Stimulated activated CD8-positive, alpha-beta memory T cell treated with anti-CD3 and anti-CD28 coated beads, Interleukin-7, amount 100 ng/mL, for 48 hours (primary cell): Measurements from ENCODE around the gene UBE2S.
"Not testable (repeated sequence)": the region's sequence is repeated elsewhere in the genome, so short reads cannot be mapped to it uniquely, and the experiment has no call there.

Source experiments
- DNase-seq, 2 donors: peaks; one replicate each; pipeline ENCODE4 v3.0.0-alpha.2; 2020; ENCODE audit warnings: low read depth in 1 of 2; ENCODE audit errors: extremely low read depth in 1 of 2

Gene UBE2S

DNA sequence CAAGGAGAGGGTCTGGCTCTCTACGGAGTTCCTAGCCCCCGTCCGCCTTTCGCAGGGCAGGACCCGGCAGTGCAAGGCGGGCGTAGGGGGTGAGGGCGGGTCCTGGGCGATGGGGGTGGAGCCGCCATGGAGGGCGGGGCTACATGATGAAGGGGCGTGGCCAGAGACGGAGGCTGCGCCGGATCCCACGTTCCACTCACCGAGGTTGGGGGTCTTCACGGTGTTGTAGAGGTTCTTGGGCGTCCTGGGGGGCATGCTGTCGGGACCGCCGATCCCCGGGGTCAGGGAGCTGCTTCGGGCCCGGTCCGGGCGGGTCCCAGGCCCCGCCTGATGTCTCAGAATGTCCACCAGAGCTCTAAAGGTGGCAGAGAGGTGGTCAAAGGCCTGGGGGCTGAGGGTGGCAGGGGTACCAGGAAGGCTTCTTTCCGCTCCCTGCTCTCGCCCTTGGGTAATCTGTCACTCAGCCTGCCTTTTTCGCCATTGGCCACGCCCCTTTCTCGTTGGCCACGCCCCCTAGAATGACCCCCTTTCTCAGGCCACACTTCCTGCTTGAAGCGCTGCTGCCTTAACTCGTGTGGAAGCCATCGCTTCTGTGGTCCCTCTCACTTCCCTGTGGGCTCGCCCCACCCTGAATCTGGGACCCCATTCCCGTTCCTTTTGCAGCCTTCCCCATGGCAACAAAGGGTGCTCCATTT, 33.0 kb upstream of the UBE2S start:
- DNase-seq = no peak

DNA sequence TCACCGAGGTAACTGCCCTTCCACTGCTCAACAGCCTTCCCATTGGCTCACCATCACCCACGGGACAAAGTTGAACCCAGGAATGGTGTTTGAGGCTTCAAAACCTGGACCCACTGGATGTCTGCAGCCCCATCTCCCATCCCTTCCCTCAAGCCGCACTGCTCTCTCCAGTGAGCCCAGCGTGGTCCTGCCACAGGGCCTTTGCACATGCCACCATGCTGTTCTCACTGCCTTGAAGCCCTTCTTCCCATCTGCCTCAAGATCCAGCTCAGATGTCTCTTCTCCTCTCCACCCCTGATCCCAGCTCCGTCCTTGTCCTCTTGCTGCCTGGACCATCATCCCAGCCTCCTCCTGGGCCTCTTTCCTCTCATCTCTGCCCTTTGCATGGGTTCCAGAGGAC, 31.5 kb upstream of the UBE2S start:
- DNase-seq = no peak

DNA sequence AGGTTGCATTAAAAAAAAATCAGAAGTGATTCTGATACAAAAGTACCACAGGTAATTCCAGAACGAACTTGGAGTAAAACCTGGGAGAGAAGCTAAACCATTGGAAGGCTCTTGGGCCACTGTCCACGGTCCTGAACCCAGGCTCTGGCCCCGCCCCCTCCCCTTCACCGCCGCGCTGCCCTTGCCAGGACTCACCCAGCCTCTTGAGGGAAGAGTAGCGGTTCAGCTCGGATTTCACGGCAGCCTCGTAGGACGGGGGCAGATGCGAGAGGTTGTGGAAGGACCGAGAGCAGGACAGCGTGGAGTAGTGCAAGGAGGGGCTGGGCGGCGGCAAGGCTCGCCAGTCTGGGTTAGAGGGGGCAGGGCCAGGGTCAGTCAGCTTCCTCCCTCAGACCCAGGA, 29.8 kb upstream of the UBE2S start:
- DNase-seq = no peak

DNA sequence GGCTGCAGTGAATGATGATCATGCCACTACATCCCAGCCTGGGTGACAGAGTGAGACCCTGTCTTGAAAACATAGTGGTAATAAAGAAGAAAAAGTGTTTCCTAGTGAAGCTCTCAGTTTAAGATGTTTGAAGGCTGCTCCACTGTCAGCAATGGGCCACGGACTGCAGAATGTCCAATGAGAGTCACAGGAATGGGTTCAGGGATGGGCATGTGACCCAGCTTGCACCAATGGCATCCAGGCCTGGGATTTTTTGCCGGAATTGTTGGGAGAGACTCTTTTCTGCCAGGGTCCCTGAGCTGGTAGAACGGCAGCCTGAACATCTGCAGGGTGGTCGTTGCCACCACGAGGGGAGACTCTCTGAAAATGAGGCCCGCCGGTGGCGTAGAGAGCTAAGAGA, 29.3 kb upstream of the UBE2S start:
- DNase-seq = no peak

DNA sequence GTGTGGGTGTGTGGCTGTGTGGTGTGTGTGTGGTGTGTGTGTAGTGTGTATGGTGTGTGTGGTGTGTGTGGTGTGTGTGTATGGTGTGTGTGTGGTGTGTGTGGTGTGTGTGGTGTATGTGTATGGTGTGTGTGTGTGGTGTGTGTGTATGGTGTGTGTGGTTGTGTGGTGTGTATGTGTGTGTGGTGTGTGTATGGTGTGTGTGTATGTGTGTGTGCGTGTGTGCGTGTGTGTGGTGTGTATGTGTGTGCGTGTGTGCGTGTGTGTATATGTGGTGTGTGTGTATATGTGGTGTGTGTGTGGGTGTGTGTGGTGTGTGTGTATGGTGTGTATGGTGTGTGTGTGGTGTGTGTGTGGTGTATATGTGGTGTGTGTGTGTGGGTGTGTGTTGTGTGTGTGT, 27.4 kb upstream of the UBE2S start:
- no peak for DNase-seq

DNA sequence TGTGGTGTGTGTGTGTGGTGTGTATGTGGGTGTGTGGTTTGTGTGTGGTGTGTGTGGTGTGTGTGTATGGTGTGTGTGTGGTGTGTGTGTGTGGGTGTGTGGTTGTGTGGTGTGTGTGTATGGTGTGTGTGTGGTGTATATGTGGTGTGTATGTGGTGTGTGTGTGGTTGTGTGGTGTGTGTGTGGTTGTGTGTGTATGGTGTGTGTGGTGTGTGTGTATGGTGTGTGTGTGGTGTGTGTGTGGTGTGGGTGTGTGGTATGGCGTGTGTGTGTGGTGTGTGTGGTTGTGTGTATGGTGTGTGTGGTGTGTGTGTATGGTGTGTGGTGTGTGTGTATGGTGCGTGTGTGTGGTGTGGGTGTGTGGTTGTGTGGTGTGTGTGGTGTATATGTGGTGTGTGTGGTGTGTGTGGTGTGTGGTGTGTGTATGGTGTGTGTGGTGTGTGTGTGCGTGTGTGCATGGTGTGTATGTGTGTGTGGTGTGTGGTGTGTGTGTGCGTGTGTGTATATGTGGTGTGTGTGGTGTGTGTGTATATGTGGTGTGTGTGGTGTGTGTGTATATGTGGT, 26.9 kb upstream of the UBE2S start:
- no peak for DNase-seq

DNA sequence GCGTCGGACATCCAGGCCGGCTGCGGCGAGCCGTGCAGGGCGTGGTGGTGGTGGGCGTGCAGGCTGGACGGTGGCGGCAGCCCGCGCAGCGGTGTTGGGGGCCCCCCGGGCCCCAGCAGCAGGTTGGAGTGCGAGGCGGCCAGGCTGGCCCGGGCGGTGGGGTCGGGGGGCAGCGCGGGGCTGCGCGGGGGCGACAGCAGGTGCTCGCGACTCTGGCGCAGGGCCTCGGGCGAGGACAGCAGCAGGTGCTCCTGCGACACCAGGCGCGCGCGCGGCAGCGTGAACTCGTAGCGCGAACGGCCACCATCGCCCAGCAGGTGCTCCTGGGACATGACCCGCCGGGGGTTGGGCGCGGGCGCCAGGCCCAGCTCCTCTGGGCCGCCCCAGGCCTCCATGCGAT, 25.7 kb upstream of the UBE2S start:
- DNase-seq = no peak

DNA sequence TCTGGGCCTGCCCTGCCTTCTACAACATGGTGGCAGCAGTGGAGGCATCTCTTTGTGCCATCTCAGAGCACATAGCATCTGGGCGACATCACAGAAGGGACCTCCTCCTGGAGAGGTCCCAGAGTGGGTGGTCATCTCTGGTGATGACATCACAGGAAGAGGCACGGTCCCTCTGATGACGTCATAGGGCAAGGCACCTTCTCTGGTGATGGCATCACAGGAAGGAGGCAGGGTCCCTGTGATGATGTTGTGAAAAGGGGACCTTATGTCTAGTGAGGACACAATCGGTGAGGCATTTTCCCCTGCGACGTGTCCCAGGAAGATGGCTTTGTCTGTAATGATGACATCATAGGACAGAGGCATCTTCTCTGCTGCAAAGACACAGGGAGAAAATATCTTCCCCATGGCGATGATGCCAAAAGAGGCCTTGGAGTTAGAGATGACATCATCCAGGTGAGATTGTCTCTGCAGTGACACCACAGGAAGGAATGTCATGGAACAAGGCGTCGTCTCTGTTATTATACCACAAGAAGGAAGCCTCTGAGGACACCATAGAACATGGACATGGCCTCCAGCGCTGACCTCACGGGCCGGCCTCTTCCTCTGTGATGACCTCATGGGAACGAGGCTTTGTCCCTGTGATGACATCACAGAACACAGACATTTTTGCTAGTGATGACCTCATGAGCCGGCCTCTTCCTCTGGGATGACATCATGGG, 24.8 kb upstream of the UBE2S start:
- no peak for DNase-seq

DNA sequence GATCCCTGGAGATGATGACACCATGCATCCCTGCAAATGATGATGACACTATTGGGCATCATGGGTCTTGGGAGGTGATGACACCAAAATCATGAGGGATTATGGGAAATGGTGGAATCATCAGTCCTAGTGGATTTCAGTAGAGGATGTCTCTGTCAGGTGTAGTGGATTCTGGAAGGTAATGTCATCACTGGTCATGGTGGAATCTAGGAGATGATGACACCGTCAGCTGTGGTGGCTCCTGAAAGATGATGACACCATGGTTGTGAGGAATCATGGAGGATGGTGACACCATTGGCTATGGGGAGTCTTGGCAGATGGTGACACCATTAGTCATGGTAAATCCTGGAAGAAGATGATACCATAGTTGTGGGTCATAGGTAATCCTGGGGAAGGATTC, 23.6 kb upstream of the UBE2S start:
- no peak for DNase-seq

DNA sequence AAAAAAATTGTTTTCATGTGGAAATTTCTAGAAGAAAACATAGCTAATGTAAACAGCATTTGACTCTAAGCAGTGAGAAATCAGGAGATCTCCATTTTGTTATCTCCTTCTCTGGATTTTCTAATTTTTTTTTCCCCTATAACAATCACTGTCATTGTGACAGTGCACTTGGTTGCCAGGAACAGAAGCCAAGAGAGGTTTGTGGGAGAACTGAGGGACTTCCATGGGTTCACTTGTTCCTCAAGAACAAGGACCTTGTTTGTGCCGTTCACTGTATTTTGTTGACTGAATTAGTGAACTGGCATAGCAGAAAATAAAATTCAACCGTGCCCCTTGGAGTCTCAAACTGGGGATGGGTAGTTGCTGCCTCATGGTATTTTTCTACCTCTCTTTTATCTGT, 18.5 kb upstream of the UBE2S start:
- DNase-seq = no peak

DNA sequence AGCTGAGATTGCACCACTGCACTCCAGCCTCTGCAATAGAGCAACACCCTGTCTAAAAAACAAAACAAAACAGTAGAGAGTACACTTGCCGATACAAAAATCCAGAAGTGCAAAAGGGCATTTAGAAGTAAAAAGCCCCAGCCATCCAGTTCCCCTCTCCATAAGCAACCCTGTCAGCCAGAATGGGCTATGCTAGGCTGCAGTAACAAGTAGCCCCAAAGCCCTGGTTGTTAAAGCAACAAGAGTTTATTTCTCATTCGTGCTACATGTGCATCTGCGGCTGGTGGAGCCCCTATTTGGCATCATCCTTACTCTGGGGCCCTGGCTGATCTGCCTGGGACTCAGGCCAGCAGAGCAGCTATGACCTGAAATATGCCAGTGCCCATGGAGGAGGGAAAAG, 16.9 kb upstream of the UBE2S start:
- DNase-seq = no peak

DNA sequence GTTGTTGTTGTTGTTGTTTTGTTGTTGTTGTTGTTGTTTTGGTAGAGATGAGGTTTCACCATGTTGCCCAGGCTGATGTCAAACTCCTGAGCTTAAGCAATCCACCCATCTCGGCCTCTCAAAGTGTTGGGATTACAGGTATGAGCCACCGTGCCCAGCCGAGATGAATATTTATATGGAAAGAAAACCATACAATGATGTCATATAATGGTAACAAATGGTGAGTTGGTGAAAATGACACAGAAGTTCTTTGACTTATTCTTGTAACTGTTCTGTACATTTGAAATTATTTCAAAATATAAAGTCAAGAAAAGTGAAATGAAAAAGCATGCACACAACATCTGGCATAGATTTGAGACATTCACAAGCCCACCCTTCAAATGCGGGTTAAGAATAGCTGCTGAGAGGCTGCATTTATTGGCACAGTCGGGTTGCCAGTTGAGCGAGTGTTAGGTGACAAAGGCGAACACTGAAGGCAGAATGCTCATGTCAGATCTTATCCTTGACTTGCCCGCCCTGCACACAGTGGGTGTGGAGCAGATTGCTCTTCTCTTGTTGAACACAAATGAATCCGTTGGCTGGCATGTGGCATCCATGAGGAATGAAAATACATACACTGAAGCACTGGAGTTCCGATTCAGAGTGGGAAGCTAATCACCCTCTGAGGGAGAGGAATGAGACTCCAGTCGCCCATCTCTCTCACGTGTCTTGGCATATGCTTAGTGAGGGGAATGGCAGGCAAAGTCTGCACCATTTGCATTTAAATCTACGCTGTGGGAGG, 15.8 kb upstream of the UBE2S start:
- no peak for DNase-seq

DNA sequence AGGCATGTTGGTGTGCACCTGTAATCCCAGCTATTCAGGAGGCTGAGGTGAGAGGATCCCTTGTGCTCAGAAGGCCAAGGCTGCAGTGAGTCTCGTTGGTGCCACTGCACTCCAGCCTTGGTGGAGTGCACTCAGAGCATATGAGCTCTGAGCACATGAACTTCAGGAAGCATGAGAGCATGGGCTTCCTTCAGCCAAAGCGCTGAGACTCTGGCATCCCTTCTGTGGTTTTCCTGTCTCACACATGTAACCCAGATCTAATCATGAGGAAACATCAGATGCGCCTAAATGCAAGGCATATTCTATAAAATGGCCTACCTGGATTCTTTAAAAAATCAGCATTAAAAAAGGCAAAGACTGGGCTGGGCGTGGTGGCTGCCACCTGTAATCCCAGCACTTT, 13.7 kb upstream of the UBE2S start:
- DNase-seq = not testable (repeated sequence)

DNA sequence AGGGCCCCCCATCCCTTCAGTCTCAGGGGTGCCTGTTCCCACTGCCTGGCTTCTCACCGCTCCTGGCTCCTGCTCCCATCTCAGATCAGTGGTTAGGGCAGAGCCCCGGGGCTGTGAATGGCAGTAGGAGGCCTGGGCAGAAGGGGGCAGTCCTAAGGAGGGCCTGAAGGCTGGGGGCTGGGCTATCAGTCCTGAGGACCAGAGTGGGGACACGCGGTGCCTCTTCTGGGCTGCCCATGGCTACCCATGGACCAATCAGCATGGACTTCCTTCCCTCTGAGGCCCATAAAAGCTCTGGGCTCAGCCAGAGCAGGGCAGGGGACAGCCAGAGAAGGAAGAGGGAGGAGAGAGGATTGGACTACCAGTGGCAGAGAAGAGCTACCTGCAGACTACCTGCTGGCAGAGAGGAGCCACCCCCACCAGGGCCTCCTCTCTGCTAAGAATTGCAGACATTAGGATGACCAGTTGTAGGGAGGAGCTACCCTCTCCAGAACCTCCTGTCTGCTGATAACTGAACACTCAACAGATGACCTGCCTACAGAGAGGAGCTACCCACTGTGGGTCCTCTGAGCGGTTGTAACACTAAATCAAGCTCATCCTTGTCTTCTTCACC, 12.1 kb upstream of the UBE2S start:
- DNase-seq = no peak

DNA sequence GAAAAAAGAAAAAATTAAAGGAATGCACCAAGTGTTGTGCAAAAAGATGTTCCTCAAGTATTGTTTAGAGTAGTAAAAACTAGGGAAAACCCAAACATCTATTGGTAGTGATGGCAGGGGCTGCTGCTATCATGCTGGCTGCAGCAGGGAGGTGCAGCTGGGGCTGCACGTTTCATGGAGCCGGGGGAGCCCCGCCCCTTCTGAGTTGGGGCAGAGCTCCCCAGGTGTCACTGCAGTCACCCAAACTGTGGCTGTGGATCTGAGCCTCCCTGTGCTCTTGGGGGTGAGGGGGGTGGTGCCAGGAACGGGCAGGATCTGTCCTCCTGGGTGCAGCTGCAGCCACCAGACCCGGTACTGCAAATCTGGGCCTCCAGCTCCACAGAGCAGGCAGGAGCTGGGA, 11.5 kb upstream of the UBE2S start:
- no peak for DNase-seq

DNA sequence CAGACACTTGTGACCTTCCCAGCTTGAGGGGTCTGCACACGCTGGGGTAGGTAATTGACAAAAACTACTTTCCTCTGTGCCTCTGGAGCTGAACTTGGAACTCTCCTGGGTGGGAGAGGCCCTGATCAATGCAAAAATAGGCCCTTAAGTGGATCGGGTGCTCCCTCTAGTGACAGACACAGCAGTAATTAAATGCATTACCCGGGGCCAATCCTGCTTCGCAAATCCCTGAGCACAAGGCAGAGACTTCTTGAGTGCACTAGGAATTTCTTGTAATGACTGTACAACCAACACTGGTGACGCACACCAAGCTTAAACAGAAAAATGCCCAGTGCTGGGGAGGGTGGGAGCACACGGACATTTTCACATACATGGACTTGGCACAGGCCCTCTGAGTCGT, 10.6 kb upstream of the UBE2S start:
- DNase-seq = no peak

DNA sequence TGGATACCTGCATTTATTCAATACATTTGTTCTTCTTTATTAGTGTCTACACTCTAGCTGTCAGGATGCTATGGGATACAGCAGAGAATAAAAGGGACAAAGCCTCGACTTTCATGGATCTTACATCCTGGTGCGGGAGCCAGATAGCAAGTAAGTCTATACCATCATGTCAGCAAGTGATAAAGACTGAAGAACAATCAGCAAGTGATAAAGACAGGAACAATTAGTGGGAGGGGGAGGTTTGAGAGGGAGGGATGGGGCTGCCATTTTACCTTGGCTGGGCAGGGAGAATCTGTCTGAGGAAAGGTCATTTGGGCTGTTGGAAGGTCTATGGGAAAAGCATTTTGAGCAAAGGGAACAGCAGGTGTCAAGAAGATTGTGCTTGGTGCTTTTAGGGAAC, 2.6 kb upstream of the UBE2S start:
- DNase-seq = no peak

DNA sequence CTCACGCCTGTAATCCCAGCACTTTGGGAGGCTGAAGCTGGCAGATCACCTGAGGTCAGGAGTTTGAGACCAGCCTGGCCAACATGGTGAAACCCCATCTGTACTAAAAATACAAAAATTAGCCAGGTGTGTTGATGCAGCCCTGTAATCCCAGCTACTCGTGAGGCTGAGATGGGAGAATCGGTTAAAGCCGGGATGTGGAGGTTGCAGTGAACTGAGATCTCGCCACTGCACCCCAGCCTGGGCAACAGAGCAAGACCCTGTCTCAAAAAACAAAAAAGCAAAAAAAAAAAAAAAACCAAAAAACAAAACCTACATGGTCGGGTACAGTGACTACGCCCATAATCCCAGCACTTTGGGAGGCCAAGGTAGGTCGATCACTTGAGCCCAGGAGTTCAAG, 1.6 kb upstream of the UBE2S start:
- DNase-seq = not testable (repeated sequence)

DNA sequence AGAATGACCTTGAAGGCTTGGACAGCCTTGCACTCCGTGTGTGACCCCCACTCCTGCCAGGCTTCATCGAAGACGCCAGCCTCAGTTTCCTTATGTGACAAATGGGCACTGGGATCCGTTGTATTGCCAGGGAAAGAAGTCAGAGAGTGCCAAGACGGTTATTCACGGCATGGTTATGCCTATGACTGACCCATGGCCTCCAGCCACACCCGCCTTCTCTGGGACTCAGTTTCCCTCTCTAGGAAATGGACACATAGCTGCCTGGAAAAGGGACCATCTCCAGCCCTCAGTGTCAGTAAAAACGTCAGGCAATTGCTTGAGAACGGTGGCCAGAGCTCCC, 915 bp upstream of the UBE2S start:
- no peak for DNase-seq

DNA sequence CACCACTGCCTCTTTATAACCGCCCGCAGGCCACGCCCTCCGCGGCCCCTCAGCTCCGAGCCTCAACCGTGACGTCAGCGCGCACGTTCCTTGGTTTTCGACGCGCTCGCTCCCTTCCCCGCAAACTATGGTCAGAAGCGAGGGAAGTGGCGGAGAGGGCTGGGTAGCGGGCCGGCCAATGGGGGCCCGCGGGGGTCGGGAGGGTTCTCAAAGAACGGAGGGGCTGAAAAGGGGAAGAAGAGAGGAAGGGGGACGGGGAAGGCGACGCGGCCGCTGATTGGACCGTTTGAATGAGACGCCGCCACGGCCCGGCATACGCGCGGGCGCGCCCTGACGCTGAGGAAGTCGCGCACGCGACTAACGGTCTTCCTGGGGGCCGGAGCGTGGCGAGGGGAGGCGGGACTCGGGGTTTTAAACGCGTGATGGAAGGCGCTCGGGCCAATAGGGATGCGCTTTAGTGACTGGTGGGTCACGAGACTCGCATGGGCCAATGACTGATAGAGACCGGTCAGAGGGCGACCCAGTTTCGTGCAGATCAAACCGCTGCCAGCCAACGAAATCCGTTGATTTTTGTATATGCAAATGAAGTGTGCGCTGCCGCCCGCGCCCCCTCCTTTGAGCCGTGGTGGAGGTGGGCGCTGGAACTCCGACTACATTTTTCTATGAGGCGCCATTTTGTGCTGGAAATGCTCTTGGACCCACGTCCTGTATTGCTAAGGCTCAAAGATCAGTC, 378 bp upstream of the UBE2S start:
- DNase-seq = peak; percentile 93 to 95
